AG04450 (cell line): ENCODE data around the gene TRIM40. TPM values are rescaled to one million over a fixed set of nuclear protein-coding genes. Genes with fewer than 3 reads are reported as not detected.

Source experiments
- CTCF ChIA-PET: fragments of 300-600, 350-600 bp; formaldehyde crosslinking; extraction: SDS; loops from one replicate; lab custom pipeline; 2022; ENCODE audit warnings: antibody characterized with exemption, inconsistent platforms; lab: Charles Lee
- POLR2A ChIA-PET: fragments of 350-600 bp; formaldehyde crosslinking; extraction: SDS; loops from one replicate; lab custom pipeline; 2021; ENCODE audit warnings: antibody characterized with exemption, inconsistent platforms; lab: Yijun Ruan, JAX
- DNase-seq: peaks from one replicate; pipeline ENCODE4 v3.0.0-alpha.2; 2011; ENCODE audit warnings: low read depth, low spot score
- H3K27ac ChIP-seq: one replicate; pipeline ENCODE4 v1.5.1; 2012; ENCODE audit warnings: low read depth, low read length, control low read depth
- H3K27me3 ChIP-seq: one replicate; pipeline ENCODE4 v1.6.0; 2012; ENCODE audit warnings: low read length; ENCODE audit not compliant: control insufficient read depth, insufficient read depth
- H3K4me3 ChIP-seq: 2 replicates; pipeline ENCODE4 v1.5.1; 2011; ENCODE audit warnings: mild to moderate bottlenecking, low read depth, low read length, control low read depth
- H3K9me3 ChIP-seq: 2 replicates; pipeline ENCODE4 v1.5.1; 2012; ENCODE audit warnings: low read length; ENCODE audit not compliant: control insufficient read depth, insufficient read depth
- CTCF ChIP-seq: IDR thresholded peaks from 2 replicates; pipeline ENCODE4 v1.5.1; 2011; ENCODE audit warnings: low read depth, low read length, control low read depth, inconsistent platforms
- polyA plus RNA-seq: library from polyadenylated mRNA; depleted of rRNA; stranded (reverse); fragments of >200 nt; gene quantifications from 2 replicates; pipeline ENCODE4 v1.2.3, GENCODE V29; 2011

The TRIM40 gene
- polyA plus RNA-seq, 1 experiment: not detected

GRCh38 chr6:30122515-30122914, 13.4 kb upstream of the TRIM40 start:
- Histone ChIP-seq H3K27ac (no peak overlapping the region), H3K9me3 (no peaks in the 10 kb centered on the region; the same call in 1 of the 2 replicates), H3K27me3 (peaks cover 25% of the 10 kb centered on the region), H3K4me3 (no peak overlapping the region)
- TF ChIP-seq CTCF: no peak
- no peak for DNase-seq
- ChIA-PET CTCF (interaction anchor here (3.3 kb wide), 1 partner anchor 9 kb away, joined by 28 read pairs; no protein-coding TSS in a partner anchor), POLR2A (no interaction called here)

GRCh38 chr6:30127238-30128093, 8.5 kb upstream of the TRIM40 start:
- Histone ChIP-seq H3K27ac (no peak overlapping the region), H3K27me3 (peaks cover 54% of the 10 kb centered on the region), H3K9me3 (no peaks in the 10 kb centered on the region; the same call in 1 of the 2 replicates), H3K4me3 (no peak overlapping the region)
- CTCF ChIA-PET: interaction anchor here (0.6 to 0.9 kb wide), 3 partner anchors 24 to 477 kb away, joined by 3 read pairs; no protein-coding TSS in a partner anchor
- no peak for TF ChIP-seq CTCF
- POLR2A ChIA-PET: no interaction called here
- DNase-seq: no peak

GRCh38 chr6:30129265-30130178, 6.4 kb upstream of the TRIM40 start:
- Histone ChIP-seq H3K27ac (no peak overlapping the region), H3K4me3 (no peak overlapping the region), H3K27me3 (peaks cover 53% of the 10 kb centered on the region), H3K9me3 (no peaks in the 10 kb centered on the region; the same call in 1 of the 2 replicates)
- TF ChIP-seq CTCF: no peak
- POLR2A ChIA-PET: no interaction called here
- CTCF ChIA-PET: interaction anchor here (0.6 to 6.0 kb wide), 11 partner anchors 7 to 476 kb away, joined by 3 to 236 read pairs (median 7); partner anchors contain the start of gene TRIM31
- DNase-seq: no peak

GRCh38 chr6:30130179-30130679, 5.7 kb upstream of the TRIM40 start:
- Histone ChIP-seq H3K27ac (no peak overlapping the region), H3K27me3 (peaks cover 53% of the 10 kb centered on the region), H3K4me3 (no peak overlapping the region), H3K9me3 (no peaks in the 10 kb centered on the region; the same call in 1 of the 2 replicates)
- no peak for DNase-seq
- POLR2A ChIA-PET: no interaction called here
- CTCF ChIA-PET: interaction anchor here (0.6 to 6.0 kb wide), 34 partner anchors 7 to 490 kb away, joined by 3 to 236 read pairs (median 6); partner anchors contain the start of genes POLR1H and TRIM31
- TF ChIP-seq CTCF: no peak
